Germinal center (tissue), 1 donor: ENCODE data around the gene JAGN1.
"Not testable (repeated sequence)": the region's sequence is repeated elsewhere in the genome, so short reads cannot be mapped to it uniquely, and the experiment has no call there.

Source experiments
- DNase-seq: peaks from one replicate; pipeline ENCODE4 v3.0.0; 2012; ENCODE audit warnings: mixed read lengths, low spot score

JAGN1 gene

DNA sequence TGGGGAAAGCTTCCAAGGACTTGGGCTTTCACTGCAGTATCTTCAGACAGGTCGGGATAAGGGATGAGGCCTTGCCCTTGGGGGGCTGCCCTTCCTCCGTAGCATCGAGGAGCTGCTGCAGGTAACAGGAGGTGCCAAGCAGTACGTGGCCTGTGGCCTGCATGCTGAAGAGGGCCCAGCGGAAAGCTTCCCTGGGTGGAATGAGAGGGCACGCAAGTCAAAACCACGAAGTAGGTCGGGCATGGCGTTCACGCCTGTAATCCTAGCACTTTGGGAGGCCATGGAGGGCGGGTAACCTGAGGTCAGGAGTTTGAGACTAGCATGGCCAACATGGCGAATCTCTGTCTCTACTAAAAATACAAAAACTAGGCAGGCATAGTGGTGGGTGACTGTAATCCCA, 23.3 kb upstream of the JAGN1 start:
- no peak for DNase-seq

DNA sequence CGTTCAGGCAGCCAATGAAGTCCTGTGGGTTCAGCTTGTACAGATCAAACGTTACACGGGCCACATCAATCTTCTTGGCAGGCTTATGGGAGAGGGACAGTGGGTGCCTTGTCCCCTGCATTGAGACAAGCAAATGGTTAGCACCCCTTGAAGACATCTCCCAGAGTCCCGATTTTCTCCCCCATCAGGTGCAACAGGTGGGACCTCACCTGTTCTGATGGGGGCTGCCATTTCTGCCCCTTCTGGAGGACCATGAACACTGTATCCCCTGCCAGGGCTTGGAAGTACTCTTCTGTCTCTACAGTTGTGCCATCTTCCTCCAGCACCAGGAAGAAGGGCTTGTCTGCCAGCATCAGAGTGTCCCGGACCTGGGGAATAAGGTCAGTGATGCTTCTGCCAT, 20.5 kb upstream of the JAGN1 start:
- no peak for DNase-seq

DNA sequence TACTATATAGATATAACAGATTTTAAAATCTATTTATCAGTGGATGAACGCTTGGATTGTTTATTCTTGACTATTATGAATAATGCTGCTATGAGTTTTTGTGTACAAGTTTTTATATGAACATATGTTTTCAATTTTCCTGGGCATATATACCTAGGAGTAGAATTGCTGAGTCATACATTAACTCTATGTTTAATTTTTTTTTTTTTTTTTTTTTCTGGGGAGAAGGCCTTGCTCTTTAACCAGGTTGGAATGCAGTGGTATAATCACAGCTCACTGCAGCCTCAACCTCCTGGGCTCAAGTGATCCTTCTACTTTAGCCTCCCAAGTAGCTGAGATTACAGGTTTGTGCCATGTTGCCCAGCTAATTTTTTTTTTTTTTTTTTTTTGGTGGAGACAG, 19.4 kb upstream of the JAGN1 start:
- no peak for DNase-seq

DNA sequence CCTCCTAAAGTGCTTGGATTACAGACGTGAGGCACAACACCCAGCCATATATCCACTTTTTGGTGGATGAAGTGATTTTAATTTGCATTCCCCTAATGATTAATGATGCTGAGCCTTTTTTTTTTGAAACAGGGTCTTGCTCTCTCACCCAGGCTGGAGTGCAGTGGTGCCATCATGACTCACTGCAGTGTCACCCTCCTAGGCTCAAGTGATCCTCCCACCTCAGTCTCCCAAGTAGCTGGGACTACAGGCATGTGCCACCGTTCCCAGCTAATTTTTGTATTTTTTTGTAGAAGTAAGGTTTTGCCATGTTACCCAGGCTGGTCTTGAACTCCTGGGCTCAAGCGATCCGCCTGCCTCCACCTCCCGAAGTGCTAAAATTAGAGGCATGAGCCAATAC, 18.3 kb upstream of the JAGN1 start:
- not testable (repeated sequence) for DNase-seq

DNA sequence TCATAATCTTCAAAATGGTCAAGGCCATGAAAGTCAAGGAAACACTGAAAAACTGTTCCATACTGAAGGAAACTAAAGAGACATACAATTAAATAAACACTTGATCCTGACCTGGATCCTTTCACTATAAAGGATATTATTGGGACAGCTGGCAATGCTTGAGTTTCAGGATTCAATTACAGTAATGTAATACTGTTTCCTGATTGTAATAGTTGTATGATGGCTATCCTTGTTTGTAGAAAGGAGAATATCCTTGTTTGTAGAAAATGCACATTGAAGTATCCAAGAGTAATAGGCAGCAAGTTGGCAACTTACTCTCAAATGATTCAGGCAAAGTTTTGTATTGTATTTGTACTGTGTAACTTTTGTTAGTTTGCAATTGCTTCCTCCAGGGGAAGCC, 15.0 kb upstream of the JAGN1 start:
- no peak for DNase-seq

DNA sequence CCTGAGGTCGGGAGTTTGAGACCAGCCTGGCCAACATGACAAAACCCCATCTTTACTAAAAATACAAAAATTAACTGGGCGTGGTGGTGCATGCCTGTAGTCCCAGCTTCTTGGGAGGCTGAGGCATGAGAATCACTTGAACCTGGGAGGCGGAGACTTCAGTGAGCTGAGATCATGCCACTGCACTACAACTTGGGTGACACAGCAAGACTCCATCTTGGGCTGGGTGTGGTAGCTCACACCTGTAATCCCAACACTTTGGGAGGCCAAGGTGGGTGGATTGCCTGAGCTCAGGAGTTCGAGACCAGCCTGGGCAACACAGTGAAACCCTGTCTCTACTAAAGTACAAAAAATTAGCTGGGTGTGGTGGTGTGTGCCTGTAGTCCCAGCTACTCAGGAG, 14.2 kb upstream of the JAGN1 start:
- DNase-seq = not testable (repeated sequence)

DNA sequence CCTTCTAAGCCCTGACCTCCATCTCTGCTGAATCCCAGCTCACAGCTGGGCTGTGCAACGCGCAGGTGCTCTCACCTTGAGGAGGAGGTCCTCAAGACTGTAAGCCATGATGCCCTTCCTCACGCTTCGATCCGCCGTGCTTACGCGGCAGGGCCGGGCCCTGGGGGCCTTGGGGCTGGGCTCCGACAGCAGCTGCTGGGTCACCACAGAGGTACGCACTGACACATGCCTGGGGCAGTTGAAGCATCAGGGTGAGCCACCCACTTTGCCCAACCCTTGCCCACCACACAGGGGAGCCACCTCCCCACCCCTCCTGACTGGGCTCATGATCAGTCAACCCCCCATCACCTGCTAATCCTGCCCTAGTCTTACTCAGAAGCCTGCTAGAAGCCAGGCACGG, 13.4 kb upstream of the JAGN1 start:
- no peak for DNase-seq

DNA sequence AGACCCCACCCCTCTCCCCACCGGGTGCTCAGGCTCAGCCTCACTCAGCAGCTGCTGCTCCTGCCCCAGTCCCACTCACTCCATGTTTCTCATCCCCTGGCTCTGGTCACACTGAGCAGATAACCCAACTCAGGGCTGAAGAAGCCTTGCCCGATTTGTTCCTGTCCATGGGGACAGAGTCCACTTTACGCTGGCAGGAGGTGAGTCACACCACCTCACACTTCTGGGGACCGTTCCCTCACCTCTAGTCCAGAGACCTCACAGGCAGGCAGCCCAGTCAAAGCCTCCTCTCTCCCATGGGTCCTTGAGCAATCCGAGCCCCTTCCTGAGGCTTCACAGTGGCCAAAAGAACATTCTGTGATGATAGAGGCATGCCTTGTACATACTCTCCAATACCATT, 11.7 kb upstream of the JAGN1 start:
- no peak for DNase-seq

DNA sequence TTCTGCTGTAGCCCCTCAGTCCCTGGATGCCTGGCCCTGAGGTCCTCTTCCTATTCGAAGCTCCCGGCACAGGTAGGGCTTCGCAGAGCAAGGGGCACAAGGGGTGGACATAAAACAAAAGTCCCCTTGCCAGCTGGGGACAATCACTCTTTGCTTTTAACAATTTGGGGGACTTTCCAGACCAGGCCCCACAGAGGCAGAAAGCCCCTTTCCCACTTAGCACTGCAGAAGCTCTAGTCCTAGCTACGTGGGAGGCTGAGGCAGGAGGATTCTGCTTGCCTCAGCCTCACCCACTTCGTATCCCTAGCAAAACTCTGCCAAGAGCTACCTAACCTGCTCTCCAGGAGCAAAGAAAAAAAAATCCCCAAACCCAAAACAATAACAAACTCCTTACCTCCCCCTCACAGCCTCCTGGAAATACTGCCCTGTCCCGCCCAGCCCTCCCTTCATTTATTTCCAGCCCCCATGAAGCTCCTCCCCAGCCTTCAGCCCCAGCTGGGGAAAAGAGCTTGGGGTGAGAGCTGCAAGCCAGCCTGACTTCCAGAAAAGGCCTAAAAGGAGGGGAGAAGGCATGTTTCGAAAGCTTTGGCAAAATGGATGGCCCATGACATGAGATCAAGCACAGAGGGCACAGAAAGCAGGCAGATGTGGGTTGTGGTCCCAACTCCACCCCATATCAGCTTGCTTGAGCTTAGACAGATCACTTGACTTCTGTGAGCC, 10.4 kb upstream of the JAGN1 start, which contains the start of gene CIDEC:
CIDEC (minus strand) TSS at position 424 of the 720 bp plus-strand sequence. CDS start 1,767 bp downstream, outside the sequence.
- no peak for DNase-seq

DNA sequence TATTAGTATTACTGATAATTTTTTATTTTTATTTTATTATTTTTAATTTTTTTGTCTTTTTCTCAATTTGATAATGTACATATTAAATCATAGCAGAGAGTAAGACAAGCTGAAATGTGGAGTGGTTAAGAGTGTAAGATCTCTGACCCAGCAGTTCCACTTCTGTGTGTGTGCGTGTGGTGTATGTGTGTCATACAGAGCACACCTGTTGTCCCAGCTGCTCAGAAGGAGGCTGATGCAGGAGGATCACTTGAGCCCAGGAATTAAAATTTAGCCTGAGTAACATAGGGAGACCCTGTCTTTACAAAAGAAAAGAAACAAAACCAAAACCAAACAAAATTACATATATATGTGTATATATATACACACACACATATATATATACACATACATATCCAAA, 9.0 kb upstream of the JAGN1 start:
- DNase-seq = no peak

DNA sequence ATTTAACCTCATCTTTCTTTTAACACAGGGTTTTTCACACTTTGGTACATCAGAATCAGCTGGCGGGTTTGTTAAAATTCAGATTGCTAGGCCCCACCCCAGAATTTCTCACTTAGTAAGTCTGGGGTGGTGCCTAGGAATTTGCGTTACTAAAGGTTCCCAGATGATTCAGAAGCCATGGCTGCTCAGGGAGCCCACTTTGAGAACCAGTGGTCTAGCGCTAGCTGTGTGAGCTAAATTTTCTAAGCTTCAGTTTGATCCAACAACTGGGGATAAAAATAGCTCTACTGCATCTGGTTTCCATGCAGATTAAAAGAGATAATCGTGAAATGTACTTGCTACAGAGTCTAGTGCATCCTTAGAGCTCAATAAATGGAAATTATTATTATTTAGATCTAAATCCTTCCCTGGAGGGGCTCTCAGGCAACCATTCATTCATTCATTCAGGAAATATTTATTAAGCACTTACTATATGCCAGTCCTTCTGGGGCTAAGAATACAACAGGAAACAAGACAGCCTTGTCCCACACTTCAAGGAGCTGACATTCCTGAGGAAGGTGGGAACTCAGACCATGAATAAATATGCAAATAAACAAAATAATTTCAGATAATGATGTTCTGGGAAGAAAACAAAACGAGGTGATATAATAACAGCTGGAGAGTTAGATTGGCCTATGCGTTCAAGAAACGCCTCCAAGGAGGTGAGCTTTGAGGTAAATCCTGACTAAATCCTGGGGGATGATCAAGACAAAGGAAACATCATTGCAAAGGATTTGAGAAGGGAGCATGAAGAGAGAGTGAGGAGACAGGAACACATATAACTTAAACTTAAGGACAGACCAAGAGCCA, 6.5 kb upstream of the JAGN1 start:
- DNase-seq = no peak

DNA sequence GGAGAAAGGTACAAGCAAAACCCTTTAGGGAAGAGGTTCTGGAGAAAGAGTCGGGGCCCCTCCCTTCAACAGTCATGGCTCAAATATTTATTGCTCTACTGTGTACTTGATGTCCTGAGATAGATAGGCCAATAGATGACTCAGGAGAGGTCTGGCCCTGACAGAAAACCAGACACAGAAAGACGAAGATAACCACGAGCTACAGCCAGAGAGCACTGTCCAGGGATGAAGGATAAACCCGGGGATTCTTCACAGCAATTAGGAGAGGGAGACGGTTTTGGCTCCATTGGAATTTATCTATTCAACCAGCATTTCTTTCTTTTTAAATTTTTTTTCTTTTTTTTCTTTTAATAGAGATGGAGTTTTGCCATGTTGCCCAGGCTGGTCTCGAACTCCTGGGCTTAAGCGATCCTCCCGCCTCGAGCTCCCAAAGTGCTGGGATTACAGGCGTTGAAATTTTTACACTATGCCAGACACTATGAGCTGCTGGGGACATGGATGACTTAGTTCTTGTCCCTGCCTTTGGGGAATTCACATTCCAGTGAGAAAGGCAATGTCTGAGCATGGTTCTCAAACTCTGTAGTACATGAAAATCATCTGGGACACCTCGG, 5.8 kb upstream of the JAGN1 start:
- DNase-seq = no peak

DNA sequence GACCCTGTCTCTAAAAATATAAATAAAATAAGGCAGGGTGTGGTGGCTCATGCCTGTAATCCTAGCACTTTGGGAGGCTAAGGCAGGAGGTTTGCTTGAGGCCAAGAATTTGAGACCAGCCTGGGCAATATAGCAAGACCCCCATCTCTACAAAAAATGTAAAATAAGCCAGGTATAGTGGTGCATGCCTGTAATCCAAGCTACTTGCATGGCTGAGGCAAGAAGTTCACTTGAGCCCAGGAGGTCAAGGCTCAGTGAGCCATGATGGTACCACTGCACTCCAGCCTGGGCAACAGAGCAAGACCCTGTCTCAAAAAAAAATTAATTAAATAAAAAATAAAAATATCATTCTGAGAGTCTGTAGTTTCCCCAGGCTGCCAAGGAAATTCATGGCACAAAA, 4.1 kb upstream of the JAGN1 start:
- DNase-seq = no peak

DNA sequence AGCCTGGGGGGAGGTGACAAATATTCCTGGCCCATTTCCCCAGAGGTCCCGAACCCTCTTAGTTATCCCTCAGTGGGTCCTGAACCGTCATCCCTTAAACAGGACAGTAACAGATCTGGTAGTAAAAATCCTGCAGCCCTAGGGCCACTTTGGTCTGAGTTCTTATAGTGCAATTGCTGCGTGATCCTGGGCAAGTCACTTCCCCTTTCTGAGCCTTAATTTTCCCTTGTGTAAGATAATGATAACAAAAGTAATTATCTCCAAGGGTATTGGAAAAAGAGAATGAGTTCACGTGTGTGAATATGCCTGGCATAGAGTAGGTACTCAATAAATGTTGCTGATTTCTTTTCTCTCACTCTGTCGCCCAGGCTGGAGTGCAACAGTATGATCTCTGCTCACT, 2.9 kb upstream of the JAGN1 start:
- DNase-seq = no peak

DNA sequence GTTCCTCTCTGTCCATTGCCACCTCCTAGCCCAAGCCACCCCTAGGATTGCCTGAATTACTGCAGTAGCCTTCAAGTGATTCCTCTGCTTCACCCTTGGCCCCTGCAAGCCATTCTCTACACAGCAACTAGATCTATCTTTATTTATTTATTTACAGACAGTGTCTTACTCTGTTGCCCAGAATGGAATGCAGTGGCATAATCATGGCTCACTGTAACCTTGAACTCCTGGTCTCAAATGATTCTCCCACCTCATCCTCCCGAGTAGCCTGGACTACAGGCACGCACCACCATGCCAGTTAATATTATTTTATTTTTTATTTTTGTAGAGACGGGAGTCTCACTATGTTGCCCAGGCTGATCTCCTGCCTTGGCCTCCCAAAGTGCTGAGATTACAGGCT, 1.9 kb upstream of the JAGN1 start:
- no peak for DNase-seq

DNA sequence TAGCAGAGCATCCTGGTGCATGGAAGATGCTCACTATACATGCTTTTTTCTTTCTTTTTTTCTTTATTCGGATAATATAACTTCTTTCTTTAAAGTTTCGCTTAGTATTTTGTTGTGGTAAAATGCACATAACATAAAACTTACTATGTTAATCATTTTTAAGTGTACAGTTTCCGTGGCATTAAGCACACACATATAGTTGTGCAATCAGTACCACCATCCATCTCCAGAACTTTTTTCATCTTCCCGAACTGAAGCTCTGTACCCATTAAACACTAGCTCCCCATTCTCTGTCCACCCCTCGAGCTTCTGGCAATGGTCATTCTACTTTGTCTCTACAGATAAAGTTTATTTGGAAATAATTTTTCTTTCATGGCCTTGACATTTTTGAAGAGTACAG, 1.0 kb upstream of the JAGN1 start:
- DNase-seq = no peak

DNA sequence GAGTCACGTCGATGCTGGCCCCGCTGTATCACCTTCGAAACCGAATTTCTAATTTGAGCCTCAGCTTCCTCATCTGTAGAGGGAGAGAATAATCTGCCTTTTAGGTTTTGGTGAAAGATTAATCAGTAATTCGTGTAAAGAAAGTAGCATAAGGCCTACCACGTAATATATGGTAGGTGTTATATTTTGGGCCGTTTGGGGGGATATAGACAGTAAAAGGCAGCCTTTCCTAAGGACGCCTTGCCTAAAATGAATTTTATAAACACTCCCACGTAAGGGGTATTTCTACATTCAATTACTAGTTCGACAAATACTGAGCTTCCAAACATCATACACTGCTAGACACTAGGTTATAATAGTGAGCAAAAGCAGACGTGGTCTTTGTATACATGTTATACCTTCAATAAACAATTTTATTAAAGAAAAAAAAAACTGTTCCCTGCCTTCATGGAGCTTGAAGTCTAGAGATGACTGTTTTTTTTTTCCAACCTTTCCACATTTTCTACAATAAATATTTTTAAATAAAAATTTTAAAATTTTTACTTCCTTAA, 737 bp downstream of the JAGN1 start:
- DNase-seq = no peak

DNA sequence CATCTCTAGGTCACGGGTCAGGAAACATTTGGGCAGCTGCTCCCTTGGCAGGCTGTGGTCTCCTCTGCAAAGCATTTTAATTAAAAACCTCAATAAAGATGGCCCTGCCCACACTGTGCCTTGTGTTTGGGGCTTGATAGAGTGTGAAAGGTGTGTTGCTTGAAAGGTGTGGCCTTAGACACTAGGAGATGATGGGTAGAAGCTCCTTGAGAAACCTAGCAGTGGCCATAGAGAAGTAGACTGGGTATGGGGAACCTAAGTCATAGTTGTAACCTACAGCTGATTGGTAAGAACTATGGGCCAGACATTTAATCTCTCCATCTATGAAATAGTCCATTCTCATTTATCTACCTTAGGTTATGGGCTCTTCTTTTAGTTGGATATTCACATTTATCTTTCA, 3.3 kb downstream of the JAGN1 start:
- DNase-seq = no peak

DNA sequence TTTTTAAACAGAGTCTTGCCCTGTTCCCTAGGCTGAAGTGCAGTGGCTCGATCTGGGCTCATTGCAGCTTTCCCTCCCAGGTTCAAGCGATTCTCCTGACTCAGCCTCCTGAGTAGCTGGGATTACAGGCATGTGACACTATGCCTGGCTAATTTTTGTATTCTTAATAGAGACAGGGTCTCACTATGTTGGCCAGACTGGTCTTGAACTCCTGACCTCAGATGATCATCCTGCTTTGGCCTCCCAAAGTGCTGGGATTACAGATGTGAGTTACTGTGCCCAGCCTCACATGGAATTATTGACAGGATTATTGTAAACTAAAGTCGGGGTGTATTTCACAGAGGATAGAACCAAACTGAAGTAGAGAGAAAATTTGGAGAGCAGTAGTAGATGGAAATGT, 5.3 kb downstream of the JAGN1 start:
- DNase-seq = not testable (repeated sequence)

DNA sequence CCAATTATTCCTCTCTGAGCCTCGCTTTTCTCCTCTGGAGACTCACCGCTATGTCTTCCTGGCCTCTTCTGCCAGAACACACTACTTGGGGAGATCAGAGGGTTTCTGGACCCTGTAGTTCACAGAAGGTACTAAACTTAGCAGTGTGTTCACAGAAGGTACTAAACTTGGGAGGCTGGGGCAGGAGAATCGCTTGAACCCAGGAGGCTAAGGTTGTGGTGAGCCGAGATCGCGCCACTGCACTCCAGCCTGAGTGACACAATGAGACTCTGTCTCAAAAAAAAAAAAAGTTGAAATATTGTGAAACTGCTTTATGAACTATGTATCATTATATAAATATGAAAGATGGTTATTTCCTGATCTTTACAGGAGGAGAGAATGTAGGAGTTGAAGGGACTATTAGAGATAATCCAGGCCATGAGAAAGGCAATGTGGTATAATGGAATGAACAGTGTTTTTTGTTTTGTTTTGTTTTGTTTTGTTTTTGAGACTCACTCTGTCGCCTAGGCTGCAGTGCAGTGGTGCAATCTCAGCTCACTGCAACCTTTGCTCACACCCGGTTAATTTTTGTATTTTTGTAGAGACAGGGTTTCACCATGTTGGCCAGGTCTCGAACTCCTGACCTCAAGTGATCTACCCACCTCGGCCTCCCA, 6.5 kb downstream of the JAGN1 start:
- DNase-seq = not testable (repeated sequence)

DNA sequence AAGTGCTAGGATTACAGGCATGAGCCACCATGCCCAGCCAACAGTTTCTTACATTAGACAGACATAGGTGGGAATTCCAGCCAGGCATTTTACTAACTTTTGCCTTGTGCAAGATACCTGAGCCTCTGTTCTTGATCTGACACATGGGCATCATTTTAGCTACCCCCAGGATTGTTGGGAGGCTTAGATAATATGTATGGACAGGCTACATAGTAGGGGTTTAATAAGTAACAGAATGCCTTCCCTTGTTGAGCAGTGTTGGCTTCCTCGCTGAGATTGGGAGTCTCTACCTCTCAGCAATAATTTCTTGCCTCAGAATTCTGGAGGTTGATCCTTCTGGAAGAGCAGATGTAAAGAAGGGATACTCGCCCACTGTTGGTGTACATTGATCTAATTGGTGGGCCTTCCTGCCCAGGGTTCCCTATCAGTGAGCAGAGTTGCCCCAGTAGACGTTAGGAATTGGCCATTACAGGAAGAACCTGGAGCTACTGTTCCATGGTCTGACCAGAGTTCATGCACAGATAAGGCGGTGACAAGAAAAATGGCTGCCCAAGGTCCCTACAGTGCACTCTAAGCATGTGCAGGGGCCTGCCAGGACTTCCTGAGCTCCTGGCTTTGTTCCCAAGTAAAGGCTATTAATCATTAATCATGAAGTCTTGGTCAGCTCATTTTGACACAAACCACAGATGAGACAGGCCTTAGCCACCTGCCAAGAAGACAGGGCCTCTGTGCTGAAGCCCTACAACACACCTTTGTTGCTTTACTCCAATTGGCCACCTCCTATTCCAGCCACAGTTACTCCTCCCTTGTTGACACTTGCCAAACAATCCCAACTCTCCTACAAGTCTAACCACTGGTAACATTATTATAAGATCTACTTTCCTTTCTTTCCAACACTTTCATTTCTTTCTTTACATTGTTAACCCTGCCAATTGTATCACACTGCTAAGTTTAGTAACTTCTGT, 7.3 kb downstream of the JAGN1 start:
- DNase-seq = no peak
